Sigmoid colon (tissue), 4 donors: ENCODE measurements around the gene LRP1B.

Source experiments
- CTCF ChIP-seq, 4 experiments: fragments of 450-650 bp in 3 of 4; fragments of 200-600 bp in 1 of 4; IDR thresholded peaks; one replicate each; pipeline ENCODE4 v1.5.1; 2016 to 2019; ENCODE audit warnings: antibody characterized with exemption in 4 of 4, mild to moderate bottlenecking in 3 of 4, moderate library complexity in 2 of 4
- EP300 ChIP-seq, 4 donors: sonication (generic); formaldehyde crosslinking; IDR thresholded peaks; one replicate each; pipeline ENCODE4 v1.6.1; 2017; ENCODE audit warnings: antibody characterized with exemption in 4 of 4
- POLR2A ChIP-seq, 2 donors: fragments of 450-650 bp; IDR thresholded peaks; one replicate each; pipeline ENCODE4 v1.6.1; 2016; ENCODE audit warnings: antibody characterized with exemption in 2 of 2, mild to moderate bottlenecking in 2 of 2, moderate library complexity in 2 of 2
- POLR2AphosphoS5 ChIP-seq, 4 donors: sonication (generic); formaldehyde crosslinking; IDR thresholded peaks; one replicate each; pipeline ENCODE4 v1.6.1; 2017; ENCODE audit warnings: antibody characterized with exemption in 4 of 4

DNA sequence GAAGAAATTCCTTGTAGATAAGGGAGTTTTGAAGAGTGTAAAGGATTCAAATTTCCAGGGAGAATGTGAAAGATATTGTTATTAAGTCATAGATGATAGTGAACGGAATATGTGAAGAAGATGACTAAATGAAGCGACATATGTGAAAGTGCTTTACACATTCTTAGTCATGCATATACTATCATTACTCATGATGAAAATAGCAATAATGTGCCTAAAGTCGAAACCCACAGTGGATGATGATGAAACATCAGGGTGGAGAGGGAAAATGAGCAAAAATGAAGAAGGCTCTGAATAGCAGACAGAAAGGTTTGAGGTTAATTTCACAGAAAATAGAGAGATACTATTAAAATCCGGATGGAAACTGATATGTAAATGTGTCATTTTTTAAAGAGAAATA, 1237.1 kb downstream of the LRP1B start:
- no peak for TF ChIP-seq POLR2AphosphoS5 (IDR thresholded peaks at IDR 0.05)
- TF ChIP-seq EP300 (IDR thresholded peaks at IDR 0.05), result no peak
- TF ChIP-seq POLR2A (IDR thresholded peaks at IDR 0.05), result no peak
- no peak for TF ChIP-seq CTCF (IDR thresholded peaks at IDR 0.05)
